ENCODE measurements around the gene RTN4IP1.
"Not testable (repeated sequence)": the region's sequence is repeated elsewhere in the genome, so short reads cannot be mapped to it uniquely, and the experiment has no call there.

Gene RTN4IP1

DNA sequence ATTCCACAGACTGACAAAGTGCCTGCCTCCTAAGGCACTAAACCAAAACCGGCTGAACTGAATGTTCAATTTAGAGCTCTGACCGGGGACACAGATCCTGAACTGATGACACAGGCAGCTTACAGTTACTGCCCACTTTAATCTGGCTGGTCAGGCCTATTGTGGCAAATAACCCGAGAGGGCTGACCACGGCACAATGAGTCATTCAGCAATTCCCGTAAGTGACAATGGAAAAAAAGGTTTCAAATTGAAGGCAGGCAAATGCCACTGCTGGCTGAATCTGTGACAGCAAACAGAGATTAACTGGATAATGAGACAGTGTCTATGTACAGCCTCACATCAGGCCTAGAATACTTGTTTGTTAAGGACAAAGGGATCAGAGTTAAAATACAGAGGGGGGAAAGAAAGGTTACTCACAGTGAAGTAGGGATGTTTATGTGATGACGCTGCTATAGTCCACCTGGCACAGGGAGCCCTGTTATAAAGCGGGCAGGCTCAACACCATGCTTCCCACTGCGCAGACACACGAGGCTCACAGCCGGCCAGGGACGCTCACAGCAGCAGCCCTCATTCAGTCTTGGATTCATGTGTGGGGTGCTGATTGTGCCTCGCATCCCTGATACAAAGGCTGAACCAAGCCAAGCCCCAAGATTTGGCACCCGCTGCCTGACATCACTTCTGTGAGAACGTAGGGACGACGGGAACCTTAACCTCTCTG lies 54.4 kb downstream of the RTN4IP1 start:
- DNase-seq = peak; percentile 63

DNA sequence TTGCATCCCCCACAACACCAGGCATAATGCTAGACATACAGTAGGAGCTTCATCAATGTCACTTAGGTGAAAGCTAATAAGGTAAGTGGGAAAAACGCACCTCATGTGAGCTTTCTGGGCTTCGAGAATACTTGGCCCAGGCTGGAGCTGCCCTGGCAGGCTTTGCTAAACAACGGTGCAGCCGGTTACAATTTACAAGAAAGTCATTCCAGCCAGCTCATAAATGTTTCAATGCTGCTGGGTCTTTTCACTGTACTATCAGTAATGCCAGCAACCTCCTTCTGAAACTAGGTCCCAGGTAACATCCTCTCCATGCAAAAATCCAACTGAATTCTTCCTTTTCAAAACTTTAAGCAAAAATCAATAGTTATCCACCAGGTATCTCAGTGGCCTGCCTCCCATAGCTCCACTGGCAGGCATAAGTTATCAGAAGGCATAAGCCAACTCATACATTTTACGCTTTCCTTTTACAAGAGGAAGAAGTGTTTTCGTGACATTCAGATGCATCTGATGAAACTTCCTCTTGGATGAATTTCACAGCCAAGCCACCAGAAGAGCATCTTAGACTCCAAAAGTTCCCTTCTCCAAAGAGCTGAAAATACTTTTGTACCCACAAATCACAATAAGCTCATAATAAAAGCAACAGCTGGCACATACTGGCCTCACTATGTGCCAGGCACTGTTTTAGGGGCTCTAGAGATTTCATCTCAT lies 56.3 kb downstream of the RTN4IP1 start:
- no peak for DNase-seq

DNA sequence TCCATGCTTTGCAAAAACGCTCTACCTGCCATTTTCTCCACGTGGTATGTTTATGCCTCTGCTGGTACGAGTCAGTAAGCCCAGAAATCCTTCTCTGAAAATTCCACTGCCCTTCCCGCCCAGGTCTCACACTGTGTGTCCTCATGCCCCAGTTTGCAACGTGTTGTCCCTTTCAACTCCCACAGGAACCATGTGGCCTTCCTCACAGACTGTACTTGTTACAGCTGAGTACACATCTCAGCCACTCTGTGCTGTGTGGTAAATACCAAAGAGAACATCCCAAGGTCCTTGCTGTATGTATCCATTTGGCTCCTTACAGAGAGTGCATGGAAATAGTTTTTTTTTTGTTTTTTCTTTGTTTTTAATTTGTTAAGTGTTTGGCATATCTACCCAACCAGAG lies 56.9 kb downstream of the RTN4IP1 start:
- no peak for DNase-seq

DNA sequence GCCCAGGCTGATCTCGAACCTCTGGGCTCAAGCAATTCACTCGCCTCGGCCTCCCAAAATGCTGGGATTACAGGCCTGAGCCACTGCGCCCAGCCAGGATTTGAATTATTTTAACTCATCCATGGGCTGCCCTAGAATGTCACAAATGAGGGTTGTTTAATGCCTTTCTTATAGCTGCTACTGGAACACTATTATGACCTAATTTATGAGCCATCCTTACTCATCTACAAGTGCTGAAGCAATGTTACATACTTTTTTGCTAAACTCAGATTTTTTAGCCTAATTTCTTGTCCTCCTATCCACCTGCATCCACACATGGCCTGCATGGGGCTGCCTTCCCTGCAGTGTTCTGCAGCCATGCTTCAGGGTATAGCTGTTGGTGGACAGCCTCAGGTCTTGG lies 59.9 kb downstream of the RTN4IP1 start:
- no peak for DNase-seq

DNA sequence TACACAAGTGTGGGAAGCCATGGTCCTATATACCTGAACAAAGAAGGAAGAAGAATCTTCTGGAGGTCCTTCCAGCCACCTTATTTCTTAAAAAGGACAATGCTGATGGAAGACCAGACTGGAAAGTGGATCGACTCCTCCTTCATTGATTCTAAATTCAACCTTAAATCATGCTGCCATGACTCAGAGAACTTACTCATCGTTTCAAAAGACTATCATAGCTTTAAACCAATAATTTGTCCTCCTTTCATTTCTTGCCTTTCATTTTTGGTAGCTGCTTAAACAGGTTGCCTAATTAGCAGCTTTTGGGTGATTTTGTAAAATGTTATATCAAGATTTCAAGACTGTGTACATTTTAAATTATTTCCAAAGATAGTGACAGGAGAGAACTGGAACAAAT lies 60.8 kb downstream of the RTN4IP1 start:
- DNase-seq = no peak

DNA sequence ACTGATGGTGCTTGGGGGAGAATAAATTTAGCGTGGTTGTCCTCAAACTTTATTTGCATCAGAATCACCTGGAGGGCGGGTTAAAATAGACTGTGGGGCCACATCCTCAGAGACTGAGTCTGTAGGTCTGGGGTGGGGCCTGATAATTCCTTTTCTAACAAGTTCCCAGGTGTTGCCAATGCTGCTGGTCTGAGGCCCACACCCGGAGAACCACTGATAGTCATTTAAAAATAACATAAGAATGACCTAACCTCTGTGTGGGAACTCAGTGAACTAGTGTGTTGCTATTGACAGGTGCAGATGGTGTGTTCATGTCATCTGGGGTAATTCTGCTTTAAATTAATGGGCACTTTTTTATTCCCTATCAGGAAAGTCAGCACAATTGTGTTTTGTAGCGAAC lies 64.8 kb downstream of the RTN4IP1 start:
- DNase-seq = no peak

DNA sequence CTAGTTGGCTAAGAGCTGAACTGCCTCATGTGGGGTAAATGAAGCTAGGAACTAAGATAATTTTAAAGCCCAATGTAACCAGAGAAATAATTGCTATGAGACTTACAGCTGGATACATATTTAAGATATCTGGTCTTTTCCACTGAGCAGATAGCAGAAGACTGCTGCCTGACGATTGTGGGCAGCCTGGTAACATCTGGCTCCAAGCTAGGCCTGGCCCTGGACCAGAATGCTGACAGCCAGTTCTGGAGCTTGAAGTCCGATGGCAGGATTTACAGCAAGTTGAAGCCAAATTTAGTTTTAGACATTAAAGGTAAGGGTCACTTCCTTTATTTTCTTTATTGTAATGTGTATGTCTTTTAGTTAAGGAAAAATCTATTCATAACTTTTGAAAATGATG lies 65.7 kb downstream of the RTN4IP1 start:
- no peak for DNase-seq

DNA sequence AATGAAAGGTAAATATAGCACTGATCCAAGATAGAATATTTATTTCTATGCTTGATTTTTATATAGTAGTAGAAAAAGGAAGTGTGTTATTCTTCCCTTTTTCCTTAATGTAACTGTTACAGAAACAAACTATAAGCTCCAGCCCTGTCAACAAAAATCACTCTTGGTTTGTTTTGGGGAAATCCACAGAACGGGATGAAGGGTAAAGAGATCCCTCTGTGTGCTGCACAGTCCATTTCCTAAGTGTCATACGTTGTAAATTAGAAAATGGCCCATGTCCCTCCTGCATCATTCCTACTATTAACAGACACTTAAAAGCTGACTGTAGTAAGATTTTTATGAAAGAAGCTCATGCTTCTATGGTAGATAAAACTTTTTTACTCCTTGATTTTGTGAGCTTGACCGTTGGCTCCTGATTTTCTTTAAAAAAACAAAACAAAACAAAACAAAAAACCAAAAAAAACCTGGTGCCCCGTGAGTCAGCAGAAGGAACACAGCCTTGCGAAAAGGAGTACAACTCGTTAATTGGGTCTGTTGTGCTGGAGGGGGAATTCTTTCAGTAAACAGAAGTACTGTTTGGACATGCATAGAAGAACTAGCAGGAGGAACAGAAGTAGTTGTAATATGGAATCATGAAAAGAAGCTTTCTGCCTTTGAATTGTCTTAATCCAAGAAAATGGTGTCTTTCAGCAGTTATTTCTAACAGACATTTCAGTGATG lies 67.5 kb downstream of the RTN4IP1 start:
- no peak for DNase-seq

DNA sequence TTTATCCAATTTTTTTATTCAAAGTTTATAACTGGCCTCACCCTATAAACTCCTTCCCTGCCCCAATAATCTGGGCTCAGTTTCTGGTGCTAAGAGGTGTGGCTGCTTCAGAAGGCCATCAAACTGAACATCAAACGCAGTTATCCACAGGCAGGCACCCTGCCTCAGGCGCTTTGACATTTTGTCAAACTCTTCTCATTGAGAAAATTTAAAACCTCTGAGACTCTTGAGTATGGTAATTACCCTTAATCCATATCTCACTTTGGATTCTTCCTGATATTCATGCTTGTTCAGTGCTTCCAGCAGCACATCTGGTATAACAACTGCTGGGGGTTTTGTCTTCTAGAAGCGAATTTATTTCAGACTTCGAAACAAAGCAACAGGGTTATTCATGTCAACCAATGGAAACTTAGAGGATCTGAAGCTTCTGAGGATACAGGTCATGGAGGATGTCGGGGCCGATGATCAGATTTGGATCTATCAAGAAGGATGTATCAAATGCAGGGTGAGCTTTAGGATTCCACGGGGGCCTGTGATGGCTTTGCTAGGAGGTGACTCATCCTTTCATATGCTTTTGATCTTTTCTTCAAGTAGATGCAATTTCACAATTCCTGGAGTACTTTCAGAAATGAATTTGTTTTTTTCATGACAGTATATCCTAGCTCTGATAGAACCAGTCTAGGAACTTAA lies 68.2 kb downstream of the RTN4IP1 start:
- no peak for DNase-seq

DNA sequence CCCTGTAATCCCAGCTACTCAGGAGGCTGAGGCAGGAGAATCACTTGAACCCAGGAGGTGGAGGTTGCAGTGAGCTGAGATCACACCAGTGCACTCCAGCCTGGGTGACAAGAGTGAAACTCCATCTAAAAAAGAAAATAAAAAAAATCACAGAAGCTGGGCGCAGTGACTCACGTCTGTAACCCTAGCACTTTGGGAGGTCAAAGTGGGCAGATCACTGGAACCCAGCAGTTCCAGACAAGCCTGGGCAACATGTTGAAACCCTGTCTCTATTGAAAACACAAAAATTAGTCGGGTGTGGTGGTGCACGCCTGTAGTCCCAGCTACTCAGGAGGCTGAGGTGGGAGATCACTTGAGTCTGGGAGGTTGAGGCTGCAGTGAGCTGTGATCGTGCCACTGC lies 69.6 kb downstream of the RTN4IP1 start:
- DNase-seq = not testable (repeated sequence)

DNA sequence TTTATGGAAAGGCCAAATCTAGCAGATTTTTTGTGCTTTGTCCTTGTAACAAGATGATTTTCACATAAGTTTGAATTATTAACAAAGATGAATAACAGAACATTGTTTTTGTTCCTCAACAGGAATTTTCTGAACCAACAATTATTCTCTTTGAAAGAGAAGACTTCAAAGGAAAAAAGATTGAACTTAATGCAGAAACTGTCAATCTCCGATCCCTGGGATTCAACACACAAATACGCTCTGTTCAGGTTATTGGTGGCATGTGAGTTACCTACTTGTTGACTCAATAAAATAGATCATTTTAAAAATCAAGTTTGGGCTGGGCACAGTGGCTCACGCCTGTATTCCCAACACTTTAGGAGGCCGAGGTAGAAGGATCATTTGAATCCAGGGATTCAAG lies 70.9 kb downstream of the RTN4IP1 start:
- no peak for DNase-seq

DNA sequence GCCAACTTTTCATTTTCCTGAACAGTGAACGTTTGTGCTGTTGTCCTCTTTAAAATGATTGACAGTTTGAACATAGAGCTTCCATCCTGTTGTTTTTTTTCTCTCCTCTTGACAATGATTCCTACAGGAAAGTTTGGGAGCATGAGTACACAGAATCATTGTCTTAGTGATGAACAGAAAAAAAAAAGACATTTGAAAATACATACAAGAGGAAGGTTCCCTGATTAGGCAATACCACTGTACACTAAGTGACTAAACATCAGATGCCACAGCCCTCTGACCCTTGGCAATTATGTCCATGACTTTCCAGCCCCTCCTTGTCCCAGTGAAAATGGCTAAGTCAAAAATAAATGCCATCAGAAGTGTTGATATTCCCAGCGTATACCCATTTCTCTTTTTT lies 71.5 kb downstream of the RTN4IP1 start:
- DNase-seq = no peak

DNA sequence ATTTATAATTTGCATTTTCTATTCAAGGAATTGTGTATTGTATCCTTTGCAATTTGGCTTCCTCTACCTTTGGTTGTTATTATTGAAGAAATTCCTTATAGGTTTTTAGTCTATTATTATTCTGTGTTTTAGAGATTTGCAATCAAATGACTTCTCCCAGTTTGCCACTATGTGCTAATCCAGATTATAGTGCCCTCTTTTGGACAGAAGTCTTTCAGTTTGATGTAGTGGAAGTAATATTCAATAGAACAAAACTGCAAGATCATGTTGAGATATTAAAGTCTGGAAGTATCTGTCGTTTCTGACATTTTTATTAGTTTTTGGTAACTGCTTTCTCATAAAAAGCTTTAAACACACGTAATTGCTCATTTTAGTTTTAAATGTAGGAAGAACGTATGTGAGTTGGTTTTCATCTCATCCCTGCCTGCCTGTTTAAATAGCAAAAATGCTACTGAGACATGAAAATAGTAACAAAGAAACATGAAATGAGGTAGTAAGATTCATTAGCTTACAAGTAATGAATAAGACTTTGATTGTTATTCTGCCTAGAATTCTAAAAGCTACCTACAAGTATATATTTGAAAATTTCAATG lies 72.8 kb downstream of the RTN4IP1 start:
- DNase-seq = no peak

DNA sequence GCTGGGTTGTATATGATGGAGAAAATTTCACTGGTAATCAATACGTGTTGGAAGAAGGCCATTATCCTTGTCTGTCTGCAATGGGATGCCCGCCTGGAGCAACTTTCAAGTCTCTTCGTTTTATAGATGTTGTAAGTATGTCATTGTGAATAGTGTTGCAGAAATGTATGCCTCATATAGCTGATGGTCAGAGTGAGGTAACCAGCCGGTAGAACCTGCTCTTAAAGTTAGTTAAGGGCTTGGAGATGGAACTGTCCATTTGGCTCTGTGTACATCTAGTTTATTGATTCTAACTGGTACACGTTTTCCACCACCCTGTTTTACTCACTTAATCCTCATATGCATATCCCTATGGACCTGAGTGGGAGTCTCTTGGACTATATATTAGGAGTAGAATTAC lies 73.5 kb downstream of the RTN4IP1 start:
- no peak for DNase-seq

DNA sequence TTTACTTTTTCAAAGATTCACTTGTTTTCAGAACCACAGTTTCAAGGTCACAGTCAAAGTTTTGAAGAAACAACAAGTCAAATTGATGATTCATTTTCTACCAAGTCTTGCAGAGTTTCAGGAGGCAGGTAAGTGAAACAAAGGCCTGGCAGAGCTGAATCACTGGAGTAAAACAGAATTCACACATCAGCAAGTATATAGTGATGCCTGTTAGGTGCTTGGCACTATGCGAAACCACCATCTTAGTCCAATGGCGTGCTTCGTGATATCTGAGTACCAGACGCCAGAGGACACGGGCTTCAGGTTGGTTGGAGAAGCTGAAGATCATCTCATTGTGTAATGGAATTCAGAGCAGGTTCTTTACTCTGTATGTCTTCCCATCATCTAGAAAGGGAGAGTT lies 75.9 kb downstream of the RTN4IP1 start:
- DNase-seq = no peak

DNA sequence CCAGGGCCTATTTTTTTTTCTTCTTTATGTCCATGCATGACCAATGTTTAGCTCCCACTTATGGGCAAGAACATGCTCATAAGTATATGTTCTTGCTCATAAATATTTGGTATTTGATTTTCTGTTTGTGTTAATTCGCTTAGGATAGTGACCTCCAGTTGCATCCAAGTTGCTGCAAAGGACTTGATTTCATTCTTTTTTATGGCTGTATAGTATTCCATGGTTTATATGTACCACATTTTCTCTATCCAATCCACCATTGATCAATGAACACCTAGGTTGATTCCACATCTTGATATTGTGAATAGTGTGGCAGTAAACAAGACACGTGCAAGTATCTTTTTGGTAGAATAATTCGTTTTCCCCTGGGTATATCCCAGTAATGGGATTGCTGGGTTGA lies 78.1 kb downstream of the RTN4IP1 start:
- DNase-seq = no peak

DNA sequence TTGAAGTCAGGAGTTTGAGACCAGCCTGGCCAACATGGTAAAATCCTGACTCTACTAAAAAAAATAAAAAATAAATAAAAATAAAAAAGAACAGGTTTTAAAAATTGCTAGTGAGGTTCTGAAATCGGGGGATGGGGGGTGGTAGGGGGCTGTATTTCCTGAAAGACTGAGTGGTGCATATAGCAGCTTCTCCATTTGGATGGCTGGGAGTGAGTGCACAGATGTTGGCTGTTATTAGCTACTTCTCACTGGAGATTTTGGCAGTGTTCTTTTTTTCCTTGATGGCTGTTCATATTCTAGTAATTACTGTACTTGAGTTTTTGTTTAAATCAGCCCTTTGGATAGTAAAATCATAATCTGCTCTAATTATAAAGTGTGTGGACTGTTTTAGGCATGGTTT lies 79.8 kb downstream of the RTN4IP1 start:
- DNase-seq = no peak

DNA sequence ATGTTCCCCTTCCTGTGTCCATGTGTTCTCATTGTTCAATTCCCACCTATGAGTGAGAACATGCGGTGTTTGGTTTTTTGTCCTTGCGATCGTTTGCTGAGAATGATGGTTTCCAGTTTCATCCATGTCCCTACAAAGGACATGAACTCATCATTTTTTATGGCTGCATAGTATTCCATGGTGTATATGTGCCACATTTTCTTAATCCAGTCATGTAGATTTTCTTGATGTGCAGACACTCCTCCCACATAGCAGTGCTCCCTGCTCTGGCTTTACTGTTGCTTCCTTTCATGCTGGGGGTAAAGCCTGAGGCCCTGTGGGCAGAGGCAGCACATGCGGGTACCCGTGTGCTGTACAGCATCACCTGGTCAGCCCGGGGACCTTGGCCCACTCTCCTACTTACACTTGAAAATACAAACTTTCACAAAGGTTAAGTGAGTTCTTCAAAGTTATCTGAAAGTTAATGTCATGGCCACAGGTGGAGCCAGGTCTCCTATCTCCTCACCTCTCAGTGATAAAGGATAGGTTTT lies 80.3 kb downstream of the RTN4IP1 start:
- DNase-seq = not testable (repeated sequence)

DNA sequence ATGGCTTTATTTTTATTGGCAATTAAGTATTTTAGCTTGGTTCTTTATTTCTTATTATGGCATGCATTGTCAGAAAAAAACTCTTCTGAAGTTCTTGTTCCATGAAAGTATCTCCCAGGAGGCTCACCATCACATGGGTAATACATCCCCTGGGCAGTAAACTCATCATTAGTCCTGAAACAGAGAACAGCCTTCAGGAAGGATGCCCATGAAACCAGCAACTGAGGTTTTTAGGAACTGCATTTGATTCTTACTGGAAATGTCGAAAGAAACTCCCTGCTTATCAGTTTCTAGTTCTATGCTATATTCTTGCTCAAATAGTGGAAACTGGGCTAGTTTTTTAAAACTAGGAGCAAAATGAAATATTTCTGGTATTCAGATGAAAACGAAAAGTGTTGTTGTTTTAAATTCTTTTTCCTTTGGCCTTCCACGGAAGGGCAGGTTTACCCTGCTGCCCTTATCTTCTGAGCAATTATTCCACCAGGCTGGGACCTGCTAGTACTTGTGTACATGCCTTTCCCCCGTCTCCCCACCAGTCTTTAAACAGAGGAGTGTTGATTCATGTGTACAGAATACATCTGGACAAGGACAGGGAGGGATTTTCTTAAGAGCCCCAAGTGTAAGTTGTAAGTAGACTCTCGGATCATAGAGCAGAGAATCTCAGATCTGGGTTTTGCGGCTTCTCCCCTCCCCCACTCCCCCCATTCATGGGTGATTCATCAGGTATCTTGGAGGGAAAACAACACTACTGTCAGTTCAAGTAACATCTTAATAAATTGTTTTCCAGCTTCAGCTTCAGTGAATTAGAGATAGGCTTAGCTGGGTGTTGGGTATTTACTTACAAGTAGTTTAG lies 81.5 kb downstream of the RTN4IP1 start:
- no peak for DNase-seq

DNA sequence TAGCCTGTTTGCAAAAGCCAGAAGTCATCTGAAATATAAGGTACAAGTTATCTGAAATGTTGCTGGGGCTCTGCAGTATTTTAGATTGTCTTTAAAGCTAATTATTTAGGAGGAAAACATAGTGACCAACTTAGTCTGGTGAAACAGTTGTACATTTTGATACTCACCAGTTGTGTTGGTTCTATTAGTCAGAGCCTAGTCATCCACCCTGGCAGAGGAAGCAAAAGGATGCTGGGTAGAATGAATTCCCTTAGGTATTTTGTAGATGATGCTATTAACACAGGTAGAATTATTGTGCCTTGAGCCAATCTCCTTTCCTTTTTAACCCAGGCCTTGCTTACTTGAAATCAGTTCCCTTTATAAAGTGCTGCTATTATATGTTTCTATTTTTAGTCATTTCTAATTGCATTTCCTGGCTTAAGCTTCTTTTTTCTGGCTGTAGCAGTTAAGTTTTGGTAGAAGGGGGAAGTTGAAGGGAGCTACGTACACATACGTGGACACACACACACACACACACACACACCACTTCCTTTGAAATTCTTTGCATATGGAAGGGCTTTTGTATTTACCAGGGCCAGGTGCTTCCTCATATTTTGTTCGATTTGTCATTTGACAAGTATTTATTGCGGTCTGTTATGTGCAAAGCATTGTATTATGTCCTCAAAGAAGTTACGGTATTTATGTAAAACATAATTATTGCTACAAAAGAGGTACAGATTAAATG lies 82.4 kb downstream of the RTN4IP1 start:
- no peak for DNase-seq

DNA sequence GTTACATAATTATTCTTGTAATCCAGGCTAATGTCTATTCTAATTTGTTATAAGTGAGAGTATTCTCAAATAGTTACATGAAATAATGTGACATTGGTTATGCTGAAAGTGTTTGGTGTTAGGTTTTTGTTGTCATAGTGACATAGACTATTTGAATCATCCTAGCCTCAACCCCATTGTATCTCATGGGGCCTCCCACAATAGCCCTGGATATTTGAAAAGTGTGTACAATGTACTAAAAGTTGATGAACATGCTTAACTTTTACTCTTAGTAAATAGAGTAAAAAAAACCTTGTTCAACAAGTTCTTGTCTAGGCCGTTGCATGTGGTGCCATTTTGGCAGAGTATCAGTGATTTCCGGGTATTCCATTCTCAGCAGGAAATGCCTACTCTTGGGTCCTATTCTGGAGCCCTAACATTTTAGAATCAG lies 83.0 kb downstream of the RTN4IP1 start:
- no peak for DNase-seq
